ENCODE results near the gene HIF1A.
A peak's percentile ranks its signal among the peaks of the same experiment; 100 is the strongest.
"Not testable (repeated sequence)": the region's sequence is repeated elsewhere in the genome, so short reads cannot be mapped to it uniquely, and the experiment has no call there.

The HIF1A gene

DNA sequence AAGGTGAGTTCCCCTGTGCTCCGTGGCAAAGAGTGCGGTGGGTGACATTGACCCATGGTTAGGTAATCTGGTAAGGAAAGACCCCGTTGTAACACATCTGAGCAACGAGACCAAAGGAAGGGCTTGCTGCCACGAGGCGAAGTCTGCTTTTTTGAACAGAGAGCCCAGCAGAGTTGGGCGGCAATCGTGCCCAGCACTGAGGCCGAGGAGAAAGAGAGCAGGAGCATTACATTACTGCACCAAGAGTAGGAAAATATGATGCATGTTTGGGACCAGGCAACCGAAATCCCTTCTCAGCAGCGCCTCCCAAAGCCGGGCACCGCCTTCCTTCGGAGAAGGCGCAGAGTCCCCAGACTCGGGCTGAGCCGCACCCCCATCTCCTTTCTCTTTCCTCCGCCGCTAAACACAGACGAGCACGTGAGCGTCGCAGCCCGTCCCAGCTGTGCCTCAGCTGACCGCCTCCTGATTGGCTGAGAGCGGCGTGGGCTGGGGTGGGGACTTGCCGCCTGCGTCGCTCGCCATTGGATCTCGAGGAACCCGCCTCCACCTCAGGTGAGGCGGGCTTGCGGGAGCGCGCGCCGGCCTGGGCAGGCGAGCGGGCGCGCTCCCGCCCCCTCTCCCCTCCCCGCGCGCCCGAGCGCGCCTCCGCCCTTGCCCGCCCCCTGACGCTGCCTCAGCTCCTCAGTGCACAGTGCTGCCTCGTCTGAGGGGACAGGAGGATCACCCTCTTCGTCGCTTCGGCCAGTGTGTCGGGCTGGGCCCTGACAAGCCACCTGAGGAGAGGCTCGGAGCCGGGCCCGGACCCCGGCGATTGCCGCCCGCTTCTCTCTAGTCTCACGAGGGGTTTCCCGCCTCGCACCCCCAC is at the start of gene HIF1A:
Gene HIF1A (plus strand): TSS at position 684 of the 865 bp plus-strand sequence. CDS start 292 bp downstream, outside the sequence.
- DNase-seq (ENCODE audit: low read depth in 1 of 2, low spot score in 1 of 2) = peak; percentile 84 to 94

DNA sequence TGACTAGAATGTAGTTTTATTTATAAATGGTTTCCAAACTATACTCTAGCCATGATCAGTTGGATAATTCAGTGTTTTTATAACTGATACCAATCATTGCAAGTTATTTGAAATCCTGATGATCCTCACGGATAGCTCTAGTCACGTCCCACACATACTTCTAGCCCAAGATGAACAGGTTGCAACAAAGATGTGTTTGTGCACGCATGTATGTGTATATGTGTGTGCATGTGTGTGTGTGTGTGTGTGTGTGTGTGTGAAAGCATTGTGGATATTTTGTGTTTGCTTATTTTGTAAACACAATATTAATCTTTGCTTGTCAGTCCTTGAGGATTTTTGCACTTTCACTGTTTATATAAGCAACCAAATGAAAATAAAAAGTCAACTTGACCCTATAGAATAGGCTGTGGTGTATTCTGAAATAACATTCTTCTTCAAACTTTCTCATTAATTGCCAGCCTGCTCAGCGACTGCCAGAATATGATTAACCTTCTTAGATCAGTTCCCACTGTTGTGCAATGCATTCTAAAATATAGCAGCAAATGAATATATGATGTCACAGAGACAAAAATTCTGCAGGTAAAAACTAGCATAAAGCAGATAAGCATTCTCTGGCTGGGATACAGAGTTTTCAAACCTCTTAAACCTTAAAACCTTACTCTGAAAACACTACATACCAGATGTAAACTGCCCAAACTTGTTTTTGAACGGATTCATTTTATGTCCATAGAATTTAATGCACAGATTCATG is 48.8 kb upstream of the HIF1A start:
- no peak for DNase-seq (ENCODE audit: low read depth in 1 of 2, low spot score in 1 of 2)

DNA sequence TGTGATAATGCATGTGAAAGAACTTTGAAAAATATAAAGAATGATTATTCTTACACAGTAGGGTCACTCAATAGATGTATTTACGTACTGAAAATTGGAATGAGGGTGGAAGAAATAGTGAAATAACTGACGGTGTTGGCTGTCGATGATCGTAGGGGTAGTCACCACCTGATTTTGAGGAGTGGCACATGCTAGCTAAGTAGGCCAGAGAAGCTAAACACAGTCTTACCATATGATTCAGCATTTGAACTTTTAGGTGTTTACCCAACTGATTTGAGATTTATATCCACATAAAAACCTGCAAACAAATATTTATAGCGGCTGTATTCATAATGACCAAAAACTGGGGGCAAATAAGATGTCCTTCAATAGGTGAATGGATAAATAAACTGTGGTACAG is 47.6 kb upstream of the HIF1A start:
- no peak for DNase-seq (ENCODE audit: low read depth in 1 of 2, low spot score in 1 of 2)

DNA sequence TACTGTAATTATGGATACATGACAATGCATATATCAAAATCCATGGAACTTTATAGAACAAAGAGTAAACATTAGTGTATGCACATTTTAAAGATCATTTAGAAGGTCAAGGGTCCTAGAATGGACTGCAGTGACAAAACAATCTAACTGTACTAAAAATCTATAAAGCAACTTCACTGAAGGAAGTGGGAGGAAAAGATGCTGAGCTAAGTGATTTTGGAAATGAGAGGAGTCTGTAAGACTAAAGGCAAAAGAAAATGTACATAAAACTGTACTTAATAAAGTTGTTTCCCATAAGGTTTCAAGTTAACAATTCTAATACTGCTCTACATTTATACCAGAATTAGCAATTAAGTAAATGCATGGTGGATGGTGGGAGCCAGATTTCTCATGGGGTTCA is 46.9 kb upstream of the HIF1A start:
- DNase-seq (ENCODE audit: low read depth in 1 of 2, low spot score in 1 of 2) = no peak

DNA sequence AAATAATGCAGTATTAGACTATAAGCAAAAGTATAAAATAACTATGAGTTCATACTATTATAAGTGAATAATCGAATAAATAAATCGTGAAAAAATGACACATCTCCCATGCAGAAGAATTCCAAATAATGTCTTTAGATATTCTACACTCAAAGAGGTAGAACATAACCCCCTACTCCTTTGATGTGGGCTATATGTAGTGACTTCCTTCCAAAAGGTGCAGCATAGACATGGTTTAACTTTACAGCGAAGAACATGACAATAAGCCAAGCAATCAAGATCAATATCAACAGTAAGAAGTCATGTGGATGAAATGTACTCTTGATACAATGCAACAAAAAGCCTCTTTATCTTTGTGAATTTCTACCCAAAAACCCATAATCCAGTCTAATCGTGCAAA is 46.0 kb upstream of the HIF1A start:
- DNase-seq (ENCODE audit: low read depth in 1 of 2, low spot score in 1 of 2) = no peak

DNA sequence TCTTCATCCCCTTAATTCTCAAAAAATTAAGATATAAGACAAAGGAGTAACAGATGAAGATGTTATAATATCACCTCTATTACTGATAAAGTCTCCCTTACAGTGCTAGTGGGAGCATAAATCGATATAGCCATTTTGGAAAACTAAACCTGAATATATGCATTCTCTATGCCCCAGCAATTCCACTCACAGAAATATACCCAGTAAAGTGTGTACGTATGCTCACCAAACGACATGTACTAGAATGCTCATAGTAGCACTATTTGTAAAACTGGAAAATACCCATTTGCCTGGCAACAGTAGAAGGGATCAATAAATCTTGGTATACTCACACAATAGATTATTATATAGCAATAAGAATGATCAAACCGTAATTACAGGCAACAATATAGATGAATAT is 44.0 kb upstream of the HIF1A start:
- no peak for DNase-seq (ENCODE audit: low read depth in 1 of 2, low spot score in 1 of 2)

DNA sequence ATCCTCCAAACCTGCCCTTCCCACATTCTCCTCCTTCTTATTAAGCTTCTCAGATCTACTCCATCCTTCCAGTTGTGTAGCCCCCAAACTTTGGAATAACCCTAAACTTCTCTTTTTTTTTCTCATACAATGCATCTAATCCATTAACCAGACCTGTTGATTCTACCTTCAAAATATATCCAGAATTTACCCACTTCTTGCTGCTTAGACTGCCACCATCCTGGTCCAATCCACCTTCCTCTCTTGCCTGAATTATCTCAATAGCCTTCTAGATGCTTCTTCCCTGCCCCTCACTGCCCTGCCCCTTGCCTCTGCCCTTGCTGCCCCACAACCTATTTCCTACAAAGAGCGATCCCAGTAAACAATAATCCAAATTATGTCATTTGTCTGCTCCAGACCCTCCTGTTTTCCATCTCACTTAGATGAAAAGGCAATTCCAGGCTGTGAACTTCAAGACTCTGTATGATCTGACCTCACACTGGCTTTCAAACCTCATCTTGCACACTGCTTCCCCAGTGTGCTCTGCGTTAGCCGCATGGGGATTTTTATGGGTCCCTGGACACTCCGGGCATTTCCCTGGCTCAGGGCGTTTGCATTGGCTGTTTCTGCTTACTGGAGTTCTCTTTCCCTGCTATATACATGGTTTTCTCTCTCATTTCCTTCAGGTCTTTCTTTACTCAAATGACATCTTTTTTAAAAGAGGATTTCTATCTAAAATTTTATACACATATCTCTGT is 42.6 kb upstream of the HIF1A start:
- no peak for DNase-seq (ENCODE audit: low read depth in 1 of 2, low spot score in 1 of 2)

DNA sequence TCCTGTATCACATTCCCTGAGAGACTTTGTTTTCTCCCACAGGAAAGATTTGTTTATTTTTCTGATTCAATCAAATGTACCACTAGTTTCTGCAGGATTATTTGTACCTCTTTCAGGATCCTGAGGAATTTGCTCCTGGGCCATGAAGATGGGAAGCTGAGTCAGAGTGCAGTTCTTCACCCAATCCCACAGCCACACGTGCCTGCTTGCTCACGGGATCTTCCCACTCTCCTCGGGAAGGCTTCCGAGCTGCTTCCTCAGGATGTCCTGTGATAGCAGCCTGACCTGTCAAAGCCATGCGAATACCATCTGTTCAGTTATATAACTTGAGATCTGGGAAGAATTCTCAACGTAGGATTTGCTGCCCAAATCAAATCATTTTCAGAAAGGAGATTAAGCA is 41.8 kb upstream of the HIF1A start:
- no peak for DNase-seq (ENCODE audit: low read depth in 1 of 2, low spot score in 1 of 2)

DNA sequence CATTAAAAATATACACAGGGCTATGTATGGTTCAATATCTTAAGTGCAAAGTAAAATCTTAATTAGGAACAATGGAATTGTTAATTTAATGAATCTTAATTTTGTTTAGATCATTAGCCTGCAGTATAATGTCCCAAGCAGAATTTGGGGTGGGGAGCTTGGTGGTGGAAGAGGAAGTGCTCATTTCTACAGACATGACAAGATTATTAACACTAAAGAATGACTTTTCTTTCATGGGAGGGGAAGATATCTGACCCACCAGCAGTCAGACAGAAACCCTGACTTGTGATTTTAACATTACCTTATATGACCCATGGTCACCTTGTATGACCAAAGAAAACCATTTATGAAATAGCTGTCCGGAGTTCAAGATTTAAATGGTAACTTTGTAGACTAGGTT is 41.3 kb upstream of the HIF1A start:
- DNase-seq (ENCODE audit: low read depth in 1 of 2, low spot score in 1 of 2) = no peak

DNA sequence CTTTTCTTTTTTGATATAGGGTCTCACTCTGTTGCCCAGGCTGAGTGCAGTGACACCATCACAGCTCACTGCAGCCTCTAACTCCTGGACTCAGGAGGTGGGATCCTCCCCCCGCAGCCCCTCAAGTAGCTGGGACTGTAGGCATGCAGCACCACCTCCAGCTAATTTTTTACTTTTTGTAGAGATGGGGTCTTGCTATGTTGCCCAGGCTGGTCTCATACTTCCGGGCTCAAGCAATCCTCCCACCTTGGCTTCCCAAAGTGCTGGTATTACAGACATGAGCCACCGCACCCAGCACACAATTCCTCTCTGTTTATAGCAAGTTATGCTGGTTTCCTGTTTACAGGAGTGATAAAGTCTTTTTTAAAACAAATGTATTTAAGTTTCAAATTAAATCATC is 39.5 kb upstream of the HIF1A start:
- no peak for DNase-seq (ENCODE audit: low read depth in 1 of 2, low spot score in 1 of 2)

DNA sequence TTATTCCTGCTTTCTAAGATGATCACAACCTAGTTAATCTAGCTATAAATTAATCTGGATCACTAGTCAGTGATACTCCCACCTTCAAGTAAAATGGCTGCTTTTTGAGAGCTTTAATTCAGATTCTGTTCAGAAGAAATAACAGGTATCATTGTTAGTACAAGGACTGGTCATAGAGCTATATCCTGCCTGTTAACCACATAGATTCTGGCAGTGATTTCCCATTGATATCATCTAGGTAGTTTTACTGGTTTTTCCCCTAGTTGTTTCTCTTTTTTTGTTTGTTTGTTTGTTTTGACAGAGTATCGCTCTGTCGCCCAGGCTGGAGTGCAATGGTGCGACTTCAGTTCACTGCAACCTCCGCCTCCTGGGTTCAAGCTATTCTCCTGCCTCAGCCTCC is 39.0 kb upstream of the HIF1A start:
- DNase-seq (ENCODE audit: low read depth in 1 of 2, low spot score in 1 of 2) = no peak

DNA sequence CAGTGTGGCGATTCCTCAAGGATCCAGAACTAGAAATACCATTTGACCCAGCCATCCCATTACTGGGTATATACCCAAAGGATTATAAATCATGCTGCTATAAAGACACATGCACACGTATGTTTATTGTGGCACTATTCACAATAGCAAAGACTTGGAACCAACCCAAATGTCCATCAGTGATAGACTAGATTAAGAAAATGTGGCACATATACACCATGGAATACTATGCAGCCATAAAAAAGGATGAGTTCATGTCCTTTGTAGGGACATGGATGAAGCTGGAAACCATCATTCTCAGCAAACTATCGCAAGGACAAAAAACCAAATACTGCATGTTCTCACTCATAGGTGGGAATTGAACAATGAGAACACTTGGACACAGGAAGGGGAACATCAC is 37.2 kb upstream of the HIF1A start:
- not testable (repeated sequence) for DNase-seq (ENCODE audit: low read depth in 1 of 2, low spot score in 1 of 2)

DNA sequence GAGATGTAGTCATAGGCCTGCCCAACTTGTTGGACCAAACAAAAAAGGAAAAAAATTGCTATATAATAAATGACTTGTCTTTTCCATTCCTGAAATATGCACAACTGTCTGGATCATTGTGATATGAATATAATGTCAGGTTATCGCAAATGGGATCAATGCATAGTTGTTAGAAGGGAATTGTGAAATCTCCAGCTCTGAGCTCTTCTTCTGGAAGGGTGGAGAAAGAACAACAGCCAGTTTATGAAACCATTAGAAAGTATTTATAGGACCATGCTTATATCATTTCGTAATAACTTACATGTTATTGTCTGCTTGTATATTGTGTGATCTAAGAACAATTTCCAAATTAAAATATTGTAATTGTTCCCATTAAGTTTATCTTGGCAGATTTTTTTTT is 35.7 kb upstream of the HIF1A start:
- DNase-seq (ENCODE audit: low read depth in 1 of 2, low spot score in 1 of 2) = no peak

DNA sequence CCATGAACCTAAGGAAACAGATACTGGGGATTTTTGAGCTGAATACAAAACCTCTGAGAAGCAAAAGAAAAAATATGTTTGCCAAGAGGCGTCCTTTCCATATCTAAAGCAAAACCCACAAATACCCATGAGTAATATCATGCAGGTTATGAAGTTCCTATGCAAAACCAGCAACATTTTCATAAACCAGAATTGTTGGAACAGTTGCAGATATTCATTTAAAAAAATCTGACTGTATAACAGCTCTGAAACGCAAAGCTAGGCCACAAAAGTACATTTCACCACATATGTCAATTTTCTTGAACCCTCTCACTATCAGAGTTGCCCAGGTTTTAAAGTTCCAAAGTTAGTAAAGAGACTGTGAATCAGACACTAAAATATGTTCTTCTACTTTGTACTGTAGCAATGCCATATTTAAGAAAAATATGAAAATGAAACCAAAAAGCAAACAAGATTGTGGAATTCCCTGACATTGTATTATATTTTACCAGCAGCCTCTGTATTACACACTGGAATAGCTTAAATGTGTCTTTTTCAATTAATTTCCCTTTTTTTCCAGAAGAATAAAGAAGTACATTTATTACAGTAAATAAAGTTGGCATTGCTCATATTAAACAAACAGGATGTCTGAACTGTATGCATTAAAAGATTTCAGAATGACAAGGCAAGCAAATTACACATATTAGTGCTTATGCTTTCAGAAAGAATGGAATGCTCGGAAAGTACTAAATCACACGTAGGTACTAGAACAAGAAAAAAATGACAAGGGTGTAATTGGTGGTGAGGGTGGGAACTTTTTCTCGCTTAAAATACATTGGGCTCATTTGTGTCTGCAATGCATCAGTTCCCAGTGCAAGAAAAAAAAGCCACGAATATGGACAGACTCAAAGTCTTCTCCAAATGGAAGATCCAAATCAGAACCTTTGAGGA is 33.6 kb upstream of the HIF1A start:
- DNase-seq (ENCODE audit: low read depth in 1 of 2, low spot score in 1 of 2) = no peak

DNA sequence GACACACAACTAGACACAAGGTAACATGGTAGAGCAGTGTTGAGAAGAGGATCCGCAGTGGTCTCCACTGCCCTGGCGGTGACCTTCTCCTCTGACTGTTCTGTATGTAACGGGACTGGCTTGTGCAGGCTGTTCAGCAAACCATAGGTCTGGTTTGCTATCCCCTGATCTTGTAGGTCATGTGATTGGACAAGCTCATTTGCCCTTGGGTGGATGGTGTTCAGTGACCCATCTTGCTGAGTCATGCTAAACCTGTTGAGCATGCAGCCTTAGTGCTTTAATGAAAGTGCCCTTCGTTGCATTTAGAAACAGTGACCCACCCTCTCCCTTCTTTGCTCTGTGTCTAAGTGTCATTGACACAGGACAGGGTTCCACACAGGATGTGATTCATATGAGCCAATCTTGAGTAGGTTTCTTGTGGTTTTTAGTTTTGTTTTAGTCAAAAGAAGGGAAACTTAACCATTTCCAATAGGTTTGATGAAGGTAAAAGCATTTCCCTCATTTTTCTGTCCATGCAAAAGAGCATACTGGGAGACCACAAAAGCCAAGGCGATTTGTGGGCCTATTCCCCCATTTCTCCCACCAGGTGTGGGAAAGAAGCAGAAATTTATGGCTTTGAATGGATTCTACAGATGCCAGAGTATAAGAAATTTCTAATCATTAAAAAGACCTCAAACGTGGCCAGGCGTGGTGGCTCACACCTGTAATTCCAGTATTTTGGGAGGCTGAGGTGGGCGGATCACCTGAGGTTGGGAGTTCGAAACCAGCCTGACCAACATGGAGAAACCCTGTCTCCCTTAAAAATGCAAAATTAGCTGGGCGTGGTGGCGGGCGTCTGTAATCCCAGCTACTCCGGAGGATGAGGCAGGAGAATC is 32.6 kb upstream of the HIF1A start:
- DNase-seq (ENCODE audit: low read depth in 1 of 2, low spot score in 1 of 2) = peak; percentile 28 to 72

DNA sequence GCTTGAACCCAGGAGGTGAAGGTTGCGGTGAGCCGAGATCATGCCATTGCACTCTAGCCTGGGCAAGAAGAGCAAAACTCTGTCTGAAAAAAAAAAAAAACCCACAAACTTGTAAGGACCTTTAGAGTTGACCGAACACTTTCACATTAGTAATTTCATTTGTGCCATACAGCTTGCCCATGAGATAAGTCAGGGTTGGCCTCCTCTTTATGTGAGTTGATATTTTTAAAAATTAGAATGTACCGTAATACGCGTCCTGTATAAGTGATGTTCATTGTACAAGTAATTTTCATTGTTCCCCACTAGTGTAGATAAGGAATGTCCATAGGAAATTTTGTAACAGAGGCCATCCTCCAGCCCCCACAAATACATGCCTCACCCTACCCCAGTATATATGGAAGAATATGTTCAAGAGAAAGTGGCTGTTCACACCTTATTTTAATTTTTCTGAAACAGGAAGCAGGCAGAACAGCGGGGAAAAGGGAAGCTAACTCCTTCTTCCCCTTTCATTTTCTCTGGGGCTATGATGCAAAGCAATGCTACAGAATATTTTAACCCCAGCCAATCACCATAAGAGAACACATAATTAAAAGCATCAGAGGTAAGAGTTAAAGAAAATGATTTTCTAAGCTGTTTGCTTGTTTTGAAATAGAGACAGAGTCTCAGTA is 31.9 kb upstream of the HIF1A start:
- no peak for DNase-seq (ENCODE audit: low read depth in 1 of 2, low spot score in 1 of 2)

DNA sequence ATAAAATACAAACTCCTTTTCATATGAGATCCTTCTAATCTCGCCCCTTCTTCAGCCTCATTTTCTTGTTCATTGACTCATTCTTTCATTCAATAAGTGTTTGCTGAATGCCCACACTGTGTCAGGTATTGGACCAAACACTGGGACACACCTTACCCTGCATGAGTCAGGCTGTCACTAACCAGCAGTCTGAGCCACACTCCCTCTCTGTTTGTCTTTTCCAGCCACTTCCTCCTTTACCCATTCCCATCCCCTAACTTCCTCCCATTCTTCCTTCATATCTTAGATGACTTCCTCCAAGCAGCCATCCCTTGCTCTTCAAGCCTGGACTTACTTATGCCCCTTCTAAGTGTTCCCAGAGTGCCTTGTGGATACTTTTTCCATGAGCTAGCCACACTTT is 27.0 kb upstream of the HIF1A start:
- DNase-seq (ENCODE audit: low read depth in 1 of 2, low spot score in 1 of 2) = no peak

DNA sequence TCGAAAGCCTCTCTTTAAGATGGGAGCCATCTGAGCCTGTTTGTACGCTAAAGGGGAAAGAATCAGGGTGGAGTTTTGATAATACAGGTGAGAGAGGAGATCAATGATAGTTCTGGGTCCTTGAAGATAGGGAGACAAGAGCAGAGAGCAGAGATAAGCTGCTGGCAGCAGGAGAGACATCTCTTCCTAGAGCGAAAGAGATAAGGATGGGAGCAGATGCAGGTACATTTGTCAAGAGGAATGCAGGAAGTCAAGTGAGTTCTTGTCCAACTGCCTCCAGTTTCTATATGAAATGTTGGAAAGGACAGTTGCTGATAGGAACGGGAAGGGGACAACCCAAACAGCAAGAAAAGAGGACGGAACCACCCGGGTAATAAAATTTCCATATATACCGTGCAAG is 24.7 kb upstream of the HIF1A start:
- DNase-seq (ENCODE audit: low read depth in 1 of 2, low spot score in 1 of 2) = no peak

DNA sequence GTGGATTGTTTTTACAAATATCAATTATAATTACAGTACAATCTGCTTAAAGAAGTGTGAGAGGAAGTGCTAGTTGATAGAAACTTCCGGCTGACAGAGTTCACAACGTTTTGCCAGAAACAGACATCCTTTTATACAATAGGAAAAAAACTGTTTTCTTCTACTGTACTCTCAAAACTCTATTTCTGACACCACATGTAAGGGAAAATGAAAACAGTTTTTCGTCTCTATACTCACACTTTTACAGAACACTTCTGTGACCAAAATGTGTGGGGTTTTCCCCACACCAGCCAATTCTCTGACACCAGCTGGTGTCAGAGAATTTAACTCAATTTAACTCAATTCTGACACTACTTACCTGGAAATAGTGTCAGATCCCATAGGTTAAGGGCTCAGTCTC is 24.2 kb upstream of the HIF1A start:
- DNase-seq (ENCODE audit: low read depth in 1 of 2, low spot score in 1 of 2) = peak in 1 of 2 donors; percentile 49
